OCI-LY7 (cell line): ENCODE results near the gene PTGES3L.

ENCODE experiments used
- CTCF ChIP-seq: fragments of 200-600 bp; sonication (generic); conservative IDR thresholded peaks from 2 replicates; pipeline ENCODE4 v1.5.1; 2014; ENCODE audit warnings: mild to moderate bottlenecking, antibody characterized with exemption, low read length, moderate library complexity, mixed read lengths
- EZH2phosphoT487 ChIP-seq: fragments of 200-600 bp; sonication (generic); IDR thresholded peaks from 2 replicates; pipeline ENCODE4 v1.6.1; 2018; ENCODE audit warnings: low read depth, borderline replicate concordance, mild to moderate bottlenecking, mixed run types, antibody characterized with exemption, low read length, moderate library complexity, mixed read lengths

GRCh38 chr17:42946812-42947211, 33.1 kb downstream of the PTGES3L start:
- TF ChIP-seq CTCF (no peak), EZH2phosphoT487 (no peak)
